ACC112 (cell line): Measurements from ENCODE around the gene RAB37.

Source experiments
- H2AFZ ChIP-seq: fragments of 200-600 bp; sonication (generic); one replicate; pipeline ENCODE4 v1.6.0; 2017; ENCODE audit warnings: antibody characterized with exemption, low read length; ENCODE audit not compliant: unreplicated experiment
- H3K27ac ChIP-seq: fragments of 200-600 bp; sonication (generic); 2 replicates; pipeline ENCODE4 v1.5.1; 2014; ENCODE audit warnings: low read depth, mild to moderate bottlenecking, antibody characterized with exemption, low read length, moderate library complexity
- H3K27me3 ChIP-seq: fragments of 200-600 bp; sonication (generic); 2 replicates; pipeline ENCODE4 v1.6.1; 2014; ENCODE audit warnings: mild to moderate bottlenecking, antibody characterized with exemption, low read length, moderate library complexity, mixed read lengths; ENCODE audit not compliant: insufficient read depth
- H3K36me3 ChIP-seq: fragments of 200-600 bp; sonication (generic); 2 replicates; pipeline ENCODE4 v1.6.1; 2016; ENCODE audit warnings: mild to moderate bottlenecking, antibody characterized with exemption, low read length, moderate library complexity, mixed read lengths; ENCODE audit not compliant: insufficient read depth
- H3K4me1 ChIP-seq: fragments of 200-600 bp; sonication (generic); one replicate; pipeline ENCODE4 v1.6.1; 2016; ENCODE audit warnings: low read length, mixed read lengths; ENCODE audit not compliant: insufficient read depth, unreplicated experiment, control insufficient read depth
- H3K4me3 ChIP-seq: fragments of 200-600 bp; sonication (generic); 2 replicates; pipeline ENCODE4 v1.5.1; 2014; ENCODE audit warnings: mild to moderate bottlenecking, low read depth, low read length
- H3K79me2 ChIP-seq: fragments of 200-600 bp; sonication (generic); one replicate; pipeline ENCODE4 v1.6.0; 2016; ENCODE audit warnings: low read length; ENCODE audit not compliant: control insufficient read depth, unreplicated experiment, insufficient read depth

RAB37 gene

GRCh38 chr17:74703311-74703710 lies 33.7 kb upstream of the RAB37 start:
- Histone ChIP-seq H3K27ac (no peak overlapping the region), H2AFZ (no peak overlapping the region), H3K27me3 (peaks cover 22% of the 10 kb centered on the region; the same call in 1 of the 2 replicates), H3K79me2 (no peaks in the 10 kb centered on the region), H3K4me3 (no peak overlapping the region), H3K36me3 (no peaks in the 10 kb centered on the region), H3K4me1 (no peaks in the 10 kb centered on the region)

DNA sequence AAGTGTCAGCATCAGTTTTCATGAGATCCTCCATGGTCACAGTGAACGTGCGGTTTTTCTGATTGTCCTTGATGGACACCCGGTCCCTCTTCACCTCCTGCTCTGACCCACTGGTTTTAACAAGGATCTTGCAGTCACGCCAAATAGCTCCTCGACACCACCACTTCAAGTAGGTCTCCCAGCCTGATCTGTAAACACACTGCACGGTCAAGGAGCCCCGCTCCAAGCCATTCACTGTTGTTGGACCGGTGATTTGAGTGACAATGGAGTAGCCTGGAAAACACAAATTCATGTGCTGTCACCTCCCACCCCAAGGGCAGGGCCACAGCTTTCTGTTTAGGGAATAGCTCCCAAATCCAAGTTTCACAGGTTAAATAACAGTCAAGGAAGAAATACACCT lies 32.5 kb upstream of the RAB37 start:
- Histone ChIP-seq H3K27ac (no peak overlapping the region), H3K4me1 (no peaks in the 10 kb centered on the region), H3K27me3 (peaks cover 27% of the 10 kb centered on the region; the same call in 1 of the 2 replicates), H3K79me2 (no peaks in the 10 kb centered on the region), H3K4me3 (no peak overlapping the region), H2AFZ (no peak overlapping the region), H3K36me3 (no peaks in the 10 kb centered on the region)

GRCh38 chr17:74711058-74711824 lies 25.8 kb upstream of the RAB37 start:
- Histone ChIP-seq H3K27me3 (peaks cover 35% of the 10 kb centered on the region), H2AFZ (no peak overlapping the region), H3K27ac (no peak overlapping the region), H3K4me3 (no peak overlapping the region), H3K79me2 (no peaks in the 10 kb centered on the region), H3K36me3 (no peaks in the 10 kb centered on the region), H3K4me1 (no peaks in the 10 kb centered on the region)

DNA sequence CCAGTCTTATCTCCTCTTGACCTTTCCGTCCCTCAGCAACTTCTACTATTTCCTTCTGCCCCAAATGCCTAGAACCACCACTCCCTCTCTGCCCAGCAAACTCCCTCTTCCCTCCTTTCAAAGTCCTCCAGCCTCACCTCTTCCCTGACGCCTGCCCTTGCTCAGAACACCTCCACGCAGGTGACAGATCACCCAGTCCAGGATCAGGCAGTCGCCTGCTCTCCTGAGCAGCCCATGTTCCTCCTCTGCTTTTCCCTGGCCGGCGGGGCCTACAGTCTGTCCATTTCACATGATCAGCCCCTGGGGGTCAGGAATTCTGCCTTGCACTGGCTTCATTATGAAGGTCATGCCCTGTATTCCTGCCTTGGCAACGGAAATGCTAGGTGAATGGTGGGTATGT lies 24.8 kb upstream of the RAB37 start:
- Histone ChIP-seq H3K4me3 (no peak overlapping the region), H3K27me3 (peaks cover 37% of the 10 kb centered on the region), H3K36me3 (no peaks in the 10 kb centered on the region), H3K4me1 (no peaks in the 10 kb centered on the region), H3K79me2 (no peaks in the 10 kb centered on the region), H3K27ac (no peak overlapping the region), H2AFZ (no peak overlapping the region)

- Histone ChIP-seq H3K27me3 (peaks cover 38% of the 10 kb centered on the region), H3K4me3 (no peak within 1 kb of the TSS), H3K79me2 (no peaks in the 10 kb centered on the region), H3K4me1 (no peaks in the 10 kb centered on the region), H3K27ac (no peak within 1 kb of the TSS), H2AFZ (no peak within 1 kb of the TSS), H3K36me3 (no peaks in the 10 kb centered on the region)
Measured at GRCh38 chr17:74712756-74713155, 24.3 kb upstream of the RAB37 start, which contains the start of gene CD300LF. Gene CD300LF, minus strand, starts transcription at chr17:74712923. Its CDS starts 57 bp downstream, at chr17:74712866.

- H3K4me3 ChIP-seq, result no peak overlapping the region
- no peaks in the 10 kb centered on the region for H3K36me3 ChIP-seq
- no peak overlapping the region for H3K27ac ChIP-seq
- no peak overlapping the region for H2AFZ ChIP-seq
- no peaks in the 10 kb centered on the region for H3K4me1 ChIP-seq
- H3K27me3 ChIP-seq, result peaks cover 41% of the 10 kb centered on the region
- H3K79me2 ChIP-seq, result no peaks in the 10 kb centered on the region
Measured at GRCh38 chr17:74713171-74713755, 23.8 kb upstream of the RAB37 start.

DNA sequence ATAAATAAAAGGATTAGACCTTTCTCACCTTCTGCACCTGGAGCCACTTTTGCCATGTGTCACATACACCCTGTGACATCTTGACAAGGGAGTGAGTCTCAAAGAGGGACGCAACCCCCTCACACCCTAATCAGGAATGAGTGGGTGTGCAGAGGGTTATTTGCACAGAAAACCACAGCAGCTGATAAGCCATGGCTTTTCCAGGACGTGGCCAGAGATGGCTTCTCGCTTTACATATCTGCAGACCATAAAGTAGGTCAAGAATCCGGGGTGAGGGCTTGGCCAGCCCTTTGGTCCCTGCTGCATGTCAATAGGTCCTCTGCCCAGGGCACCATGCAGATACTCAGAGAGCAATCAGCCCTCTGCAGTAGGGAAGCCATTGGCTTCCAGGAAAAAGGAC lies 21.9 kb upstream of the RAB37 start:
- Histone ChIP-seq H2AFZ (no peak overlapping the region), H3K36me3 (no peaks in the 10 kb centered on the region), H3K27ac (no peak overlapping the region), H3K4me3 (no peak overlapping the region), H3K27me3 (peaks cover 45% of the 10 kb centered on the region), H3K4me1 (no peaks in the 10 kb centered on the region), H3K79me2 (no peaks in the 10 kb centered on the region)

DNA sequence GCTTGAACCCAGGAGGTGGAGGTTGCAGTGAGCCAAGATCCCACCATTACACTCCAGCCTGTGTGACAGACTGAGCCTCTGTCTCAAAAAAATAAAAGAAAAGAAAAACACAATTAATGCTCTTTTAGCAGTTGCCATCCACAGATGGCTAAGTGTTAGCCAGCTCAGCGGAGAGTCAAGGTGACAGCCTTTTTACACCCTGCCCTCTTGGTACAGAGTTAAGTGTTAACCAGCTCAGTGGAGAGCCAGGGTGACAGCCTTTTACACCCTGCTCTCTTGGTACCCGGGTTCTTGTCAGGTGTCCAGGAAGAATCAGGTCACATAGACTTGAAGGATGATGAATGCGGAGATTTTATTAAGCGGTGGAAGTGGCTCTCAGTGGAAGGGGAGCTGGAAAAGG lies 16.6 kb upstream of the RAB37 start:
- no peak overlapping the region for H2AFZ ChIP-seq
- peaks cover 60% of the 10 kb centered on the region for H3K27me3 ChIP-seq
- H3K4me3 ChIP-seq, result no peak overlapping the region
- H3K27ac ChIP-seq, result no peak overlapping the region
- no peaks in the 10 kb centered on the region for H3K36me3 ChIP-seq
- H3K4me1 ChIP-seq, result no peaks in the 10 kb centered on the region
- no peaks in the 10 kb centered on the region for H3K79me2 ChIP-seq

GRCh38 chr17:74722782-74723181 lies 14.3 kb upstream of the RAB37 start:
- Histone ChIP-seq H3K27ac (no peak overlapping the region), H3K4me1 (no peaks in the 10 kb centered on the region), H3K36me3 (no peaks in the 10 kb centered on the region), H3K79me2 (no peaks in the 10 kb centered on the region), H3K4me3 (no peak overlapping the region), H3K27me3 (peaks cover 50% of the 10 kb centered on the region), H2AFZ (no peak overlapping the region)

- Histone ChIP-seq H3K27me3 (peaks cover 42% of the 10 kb centered on the region), H3K4me1 (no peaks in the 10 kb centered on the region), H3K27ac (no peak overlapping the region), H3K36me3 (no peaks in the 10 kb centered on the region), H3K4me3 (no peak overlapping the region), H3K79me2 (no peaks in the 10 kb centered on the region), H2AFZ (no peak overlapping the region)
Measured at GRCh38 chr17:74723891-74724290, 13.2 kb upstream of the RAB37 start.

- no peaks in the 10 kb centered on the region for H3K79me2 ChIP-seq
- no peaks in the 10 kb centered on the region for H3K36me3 ChIP-seq
- H3K4me3 ChIP-seq, result no peak overlapping the region
- H2AFZ ChIP-seq, result no peak overlapping the region
- H3K27ac ChIP-seq, result no peak overlapping the region
- H3K27me3 ChIP-seq, result peaks cover 38% of the 10 kb centered on the region
- no peaks in the 10 kb centered on the region for H3K4me1 ChIP-seq
Measured at GRCh38 chr17:74725111-74725510, 11.9 kb upstream of the RAB37 start.
